ENCODE measurements around the gene LMF1. TPM values are rescaled to one million over a fixed set of nuclear protein-coding genes. Genes with fewer than 3 reads are reported as not detected.
A peak's percentile ranks its signal among the peaks of the same experiment; 100 is the strongest.

Gene LMF1
- total RNA-seq, 2 experiments from 2014 or later, result 9.5 to 12.2 TPM

GRCh38 chr16:1000608-1001007, 29.8 kb upstream of the LMF1 start:
- Mint-ChIP-seq H3K4me1 (peaks cover 61% of the 10 kb centered on the region), H3K27ac (no peak overlapping the region), H3K9me3 (ENCODE audit: low read depth) (no peaks in the 10 kb centered on the region), H3K36me3 (ENCODE audit: low read depth) (no peaks in the 10 kb centered on the region), H3K27me3 (peaks cover 2% of the 10 kb centered on the region), H3K4me3 (no peak overlapping the region)
- POLR2A ChIA-PET, result interaction anchor here (1.0 kb wide), 1 partner anchor 16 kb away, joined by 3 read pairs; no protein-coding TSS in a partner anchor
- CTCF ChIA-PET, result interaction anchor here (0.7 kb wide), 1 partner anchor 54 kb away, joined by 3 read pairs; no protein-coding TSS in a partner anchor
- no peak for ATAC-seq
- intact Hi-C loops (cut with DNase I, micrococcal nuclease), result loop anchor here in 1 of 2 experiments (5.0 kb wide), 2 partner anchors 38 to 473 kb away; partner anchors contain the start of gene CAPN15
- DNase-seq, result no peak

- POLR2A ChIA-PET, result no interaction called here
- Mint-ChIP-seq H3K4me1 (peaks cover 65% of the 10 kb centered on the region), H3K36me3 (ENCODE audit: low read depth) (no peaks in the 10 kb centered on the region), H3K9me3 (ENCODE audit: low read depth) (peaks cover 3% of the 10 kb centered on the region), H3K27me3 (peaks cover 2% of the 10 kb centered on the region), H3K27ac (no peak overlapping the region), H3K4me3 (no peak overlapping the region)
- CTCF ChIA-PET, result interaction anchor here (0.6 kb wide), 1 partner anchor 277 kb away, joined by 3 read pairs; no protein-coding TSS in a partner anchor
- DNase-seq (no peak), ATAC-seq (no peak)
- intact Hi-C loops (cut with DNase I, micrococcal nuclease), result loop anchor here in 1 of 2 experiments (5.0 kb wide), 2 partner anchors 37 to 472 kb away; partner anchors contain the start of gene CAPN15
Observed at GRCh38 chr16:999677-1000076, 28.9 kb upstream of the LMF1 start.

GRCh38 chr16:998615-999014, 27.8 kb upstream of the LMF1 start:
- DNase-seq, result no peak
- Mint-ChIP-seq H3K27ac (no peak overlapping the region), H3K4me3 (no peak overlapping the region), H3K9me3 (ENCODE audit: low read depth) (peaks cover 3% of the 10 kb centered on the region), H3K36me3 (ENCODE audit: low read depth) (no peaks in the 10 kb centered on the region), H3K4me1 (peaks cover 55% of the 10 kb centered on the region), H3K27me3 (peaks cover 2% of the 10 kb centered on the region)
- ChIA-PET POLR2A (interaction anchor here (1.2 kb wide), 1 partner anchor 34 kb away, joined by 4 read pairs; no protein-coding TSS in a partner anchor), CTCF (no interaction called here)
- intact Hi-C loops (cut with DNase I, micrococcal nuclease), result no loop called here
- no peak for ATAC-seq

- H3K27me3 Mint-ChIP-seq, result peaks cover 2% of the 10 kb centered on the region
- ChIA-PET POLR2A (interaction anchor here (1.1 to 1.2 kb wide), 2 partner anchors 14 to 34 kb away, joined by 3 to 4 read pairs; no protein-coding TSS in a partner anchor), CTCF (interaction anchor here (0.7 to 0.8 kb wide), 3 partner anchors 13 to 286 kb away, joined by 3 read pairs; no protein-coding TSS in a partner anchor)
- no peaks in the 10 kb centered on the region for H3K36me3 Mint-ChIP-seq (ENCODE audit: low read depth)
- no peak overlapping the region for H3K27ac Mint-ChIP-seq
- peak; percentile 9 for ATAC-seq
- peak overlapping the region; percentile 41 for H3K4me3 Mint-ChIP-seq
- intact Hi-C loops (cut with DNase I, micrococcal nuclease), result no loop called here
- peak; percentile 43 for DNase-seq
- H3K9me3 Mint-ChIP-seq (ENCODE audit: low read depth), result peaks cover 3% of the 10 kb centered on the region
- peaks cover 53% of the 10 kb centered on the region for H3K4me1 Mint-ChIP-seq
Observed at GRCh38 chr16:998211-998610, 27.4 kb upstream of the LMF1 start.

- DNase-seq, result peak; percentile 72
- H3K9me3 Mint-ChIP-seq (ENCODE audit: low read depth), result peaks cover 3% of the 10 kb centered on the region
- ChIA-PET POLR2A (interaction anchor here (0.9 to 1.2 kb wide), 3 partner anchors 14 to 33 kb away, joined by 3 to 4 read pairs (median 3); no protein-coding TSS in a partner anchor), CTCF (interaction anchor here (0.7 to 0.8 kb wide), 5 partner anchors 12 to 1879 kb away, joined by 3 read pairs; no protein-coding TSS in a partner anchor)
- no peaks in the 10 kb centered on the region for H3K36me3 Mint-ChIP-seq (ENCODE audit: low read depth)
- ATAC-seq, result peak; percentile 61
- H3K27me3 Mint-ChIP-seq, result peaks cover 2% of the 10 kb centered on the region
- peak overlapping the region; percentile 41 for H3K4me3 Mint-ChIP-seq
- no peak overlapping the region for H3K27ac Mint-ChIP-seq
- intact Hi-C loops (cut with DNase I, micrococcal nuclease), result no loop called here
- H3K4me1 Mint-ChIP-seq, result peaks cover 46% of the 10 kb centered on the region
Observed at GRCh38 chr16:997440-998051, 26.8 kb upstream of the LMF1 start.

- ChIA-PET POLR2A (no interaction called here), CTCF (no interaction called here)
- DNase-seq (peak; percentile 28), ATAC-seq (peak; percentile 20)
- intact Hi-C loops (cut with DNase I, micrococcal nuclease), result no loop called here
- Mint-ChIP-seq H3K4me1 (peaks cover 41% of the 10 kb centered on the region), H3K27ac (peak overlapping the region; percentile 38), H3K4me3 (peak overlapping the region; percentile 35), H3K9me3 (ENCODE audit: low read depth) (peaks cover 3% of the 10 kb centered on the region), H3K36me3 (ENCODE audit: low read depth) (no peaks in the 10 kb centered on the region), H3K27me3 (peaks cover 2% of the 10 kb centered on the region)
Observed at GRCh38 chr16:996681-997080, 25.9 kb upstream of the LMF1 start.

GRCh38 chr16:995783-996182, 25.0 kb upstream of the LMF1 start:
- DNase-seq (no peak), ATAC-seq (no peak)
- H3K9me3 Mint-ChIP-seq (ENCODE audit: low read depth), result peaks cover 3% of the 10 kb centered on the region
- ChIA-PET CTCF (interaction anchor here (0.8 kb wide), 1 partner anchor 15 kb away, joined by 3 read pairs; no protein-coding TSS in a partner anchor), POLR2A (interaction anchor here (1.1 kb wide), 1 partner anchor 17 kb away, joined by 3 read pairs; no protein-coding TSS in a partner anchor)
- peaks cover 37% of the 10 kb centered on the region for H3K4me1 Mint-ChIP-seq
- no peak overlapping the region for H3K27ac Mint-ChIP-seq
- H3K27me3 Mint-ChIP-seq, result peaks cover 2% of the 10 kb centered on the region
- intact Hi-C loops (cut with DNase I, micrococcal nuclease), result no loop called here
- H3K36me3 Mint-ChIP-seq (ENCODE audit: low read depth), result no peaks in the 10 kb centered on the region
- no peak overlapping the region for H3K4me3 Mint-ChIP-seq

GRCh38 chr16:995087-995486, 24.3 kb upstream of the LMF1 start:
- no peak overlapping the region for H3K4me3 Mint-ChIP-seq
- H3K27ac Mint-ChIP-seq, result peak overlapping the region; percentile 11
- H3K9me3 Mint-ChIP-seq (ENCODE audit: low read depth), result peaks cover 3% of the 10 kb centered on the region
- intact Hi-C loops (cut with DNase I, micrococcal nuclease), result no loop called here
- H3K36me3 Mint-ChIP-seq (ENCODE audit: low read depth), result no peaks in the 10 kb centered on the region
- POLR2A ChIA-PET, result interaction anchor here (1.1 to 1.2 kb wide), 2 partner anchors 9 to 17 kb away, joined by 3 to 4 read pairs; no protein-coding TSS in a partner anchor
- no peak for ATAC-seq
- CTCF ChIA-PET, result no interaction called here
- peaks cover 2% of the 10 kb centered on the region for H3K27me3 Mint-ChIP-seq
- peaks cover 37% of the 10 kb centered on the region for H3K4me1 Mint-ChIP-seq
- no peak for DNase-seq

GRCh38 chr16:993731-994130, 22.9 kb upstream of the LMF1 start:
- Mint-ChIP-seq H3K27me3 (peaks cover 2% of the 10 kb centered on the region), H3K4me3 (no peak overlapping the region), H3K36me3 (ENCODE audit: low read depth) (no peaks in the 10 kb centered on the region), H3K9me3 (ENCODE audit: low read depth) (peaks cover 3% of the 10 kb centered on the region), H3K27ac (no peak overlapping the region), H3K4me1 (peaks cover 35% of the 10 kb centered on the region)
- ChIA-PET POLR2A (no interaction called here), CTCF (no interaction called here)
- intact Hi-C loops (cut with DNase I, micrococcal nuclease), result no loop called here
- ATAC-seq (no peak), DNase-seq (no peak)

GRCh38 chr16:991773-992172, 21.0 kb upstream of the LMF1 start:
- Mint-ChIP-seq H3K9me3 (ENCODE audit: low read depth) (peaks cover 3% of the 10 kb centered on the region), H3K36me3 (ENCODE audit: low read depth) (no peaks in the 10 kb centered on the region), H3K27me3 (peaks cover 2% of the 10 kb centered on the region), H3K4me1 (peaks cover 21% of the 10 kb centered on the region), H3K27ac (no peak overlapping the region), H3K4me3 (no peak overlapping the region)
- POLR2A ChIA-PET, result no interaction called here
- DNase-seq, result no peak
- ATAC-seq, result no peak
- intact Hi-C loops (cut with DNase I, micrococcal nuclease), result no loop called here
- CTCF ChIA-PET, result no interaction called here

GRCh38 chr16:991345-991744, 20.6 kb upstream of the LMF1 start:
- Mint-ChIP-seq H3K4me3 (no peak overlapping the region), H3K36me3 (ENCODE audit: low read depth) (no peaks in the 10 kb centered on the region), H3K27ac (no peak overlapping the region), H3K4me1 (peaks cover 19% of the 10 kb centered on the region), H3K27me3 (peaks cover 2% of the 10 kb centered on the region), H3K9me3 (ENCODE audit: low read depth) (peaks cover 3% of the 10 kb centered on the region)
- no peak for ATAC-seq
- POLR2A ChIA-PET, result no interaction called here
- DNase-seq, result no peak
- CTCF ChIA-PET, result no interaction called here
- intact Hi-C loops (cut with DNase I, micrococcal nuclease), result no loop called here
